ENCODE results near the gene POLR1E.
"Not testable (repeated sequence)": the region's sequence is repeated elsewhere in the genome, so short reads cannot be mapped to it uniquely, and the experiment has no call there.

POLR1E gene

GRCh38 chr9:37501957-37502596 lies 16.3 kb downstream of the POLR1E start:
- no peaks in the 10 kb centered on the region for H3K4me1 ChIP-seq (ENCODE audit: control insufficient read depth, insufficient read depth, low read length)
- no peaks in the 10 kb centered on the region for H3K9me3 ChIP-seq (ENCODE audit: control insufficient read depth in 2 of 2, low read length in 2 of 2)
- H3K9ac ChIP-seq (ENCODE audit: low read length in 2 of 2): no peak overlapping the region
- no peak overlapping the region for H3K4me3 ChIP-seq (ENCODE audit: low read length in 2 of 2)
- no peak overlapping the region for H3K27ac ChIP-seq (ENCODE audit: low read length)
- H3K27me3 ChIP-seq (ENCODE audit: control insufficient read depth in 1 of 2, insufficient read depth in 2 of 2, low read length in 2 of 2): no peaks in the 10 kb centered on the region
- H3K36me3 ChIP-seq (ENCODE audit: control insufficient read depth in 2 of 2, insufficient read depth in 2 of 2, low read length in 2 of 2): peaks cover 43 to 53% of the 10 kb centered on the region in 2 donors

- H3K9ac ChIP-seq (ENCODE audit: low read length in 2 of 2): no peak overlapping the region
- H3K27me3 ChIP-seq (ENCODE audit: control insufficient read depth in 1 of 2, insufficient read depth in 2 of 2, low read length in 2 of 2): no peaks in the 10 kb centered on the region
- H3K36me3 ChIP-seq (ENCODE audit: control insufficient read depth in 2 of 2, insufficient read depth in 2 of 2, low read length in 2 of 2): peaks cover 41 to 49% of the 10 kb centered on the region in 2 donors
- no peak overlapping the region for H3K27ac ChIP-seq (ENCODE audit: low read length)
- no peaks in the 10 kb centered on the region for H3K9me3 ChIP-seq (ENCODE audit: control insufficient read depth in 2 of 2, low read length in 2 of 2)
- H3K4me1 ChIP-seq (ENCODE audit: control insufficient read depth, insufficient read depth, low read length): no peaks in the 10 kb centered on the region
- no peak overlapping the region for H3K4me3 ChIP-seq (ENCODE audit: low read length in 2 of 2)
Measured at GRCh38 chr9:37503736-37504135, 18.0 kb downstream of the POLR1E start.

- Histone ChIP-seq H3K9me3 (ENCODE audit: control insufficient read depth in 2 of 2, low read length in 2 of 2) (no peaks in the 10 kb centered on the region), H3K27me3 (ENCODE audit: control insufficient read depth in 1 of 2, insufficient read depth in 2 of 2, low read length in 2 of 2) (no peaks in the 10 kb centered on the region), H3K27ac (ENCODE audit: low read length) (no peak overlapping the region), H3K9ac (ENCODE audit: low read length in 2 of 2) (no peak overlapping the region), H3K4me1 (ENCODE audit: control insufficient read depth, insufficient read depth, low read length) (no peaks in the 10 kb centered on the region), H3K36me3 (ENCODE audit: control insufficient read depth in 2 of 2, insufficient read depth in 2 of 2, low read length in 2 of 2) (peaks cover 40 to 46% of the 10 kb centered on the region in 2 donors), H3K4me3 (ENCODE audit: low read length in 2 of 2) (no peak overlapping the region)
Measured at GRCh38 chr9:37504605-37505004, 18.9 kb downstream of the POLR1E start.

GRCh38 chr9:37507566-37508134 lies 21.9 kb downstream of the POLR1E start:
- H3K9ac ChIP-seq (ENCODE audit: low read length in 2 of 2): no peak overlapping the region
- H3K27me3 ChIP-seq (ENCODE audit: control insufficient read depth in 1 of 2, insufficient read depth in 2 of 2, low read length in 2 of 2): no peaks in the 10 kb centered on the region
- H3K36me3 ChIP-seq (ENCODE audit: control insufficient read depth in 2 of 2, insufficient read depth in 2 of 2, low read length in 2 of 2): peaks cover 22 to 35% of the 10 kb centered on the region in 2 donors
- no peaks in the 10 kb centered on the region for H3K4me1 ChIP-seq (ENCODE audit: control insufficient read depth, insufficient read depth, low read length)
- no peaks in the 10 kb centered on the region for H3K9me3 ChIP-seq (ENCODE audit: control insufficient read depth in 2 of 2, low read length in 2 of 2)
- no peak overlapping the region for H3K4me3 ChIP-seq (ENCODE audit: low read length in 2 of 2)
- H3K27ac ChIP-seq (ENCODE audit: low read length): no peak overlapping the region

- Histone ChIP-seq H3K9ac (ENCODE audit: low read length in 2 of 2) (no peak overlapping the region), H3K4me1 (ENCODE audit: control insufficient read depth, insufficient read depth, low read length) (no peaks in the 10 kb centered on the region), H3K27me3 (ENCODE audit: control insufficient read depth in 1 of 2, insufficient read depth in 2 of 2, low read length in 2 of 2) (no peaks in the 10 kb centered on the region), H3K27ac (ENCODE audit: low read length) (no peak overlapping the region), H3K4me3 (ENCODE audit: low read length in 2 of 2) (no peak overlapping the region), H3K9me3 (ENCODE audit: control insufficient read depth in 2 of 2, low read length in 2 of 2) (no peaks in the 10 kb centered on the region), H3K36me3 (ENCODE audit: control insufficient read depth in 2 of 2, insufficient read depth in 2 of 2, low read length in 2 of 2) (peaks cover 18 to 28% of the 10 kb centered on the region in 2 donors)
Measured at GRCh38 chr9:37508135-37508833, 22.5 kb downstream of the POLR1E start.

GRCh38 chr9:37508834-37509206 lies 23.1 kb downstream of the POLR1E start:
- Histone ChIP-seq H3K9me3 (ENCODE audit: control insufficient read depth in 2 of 2, low read length in 2 of 2) (no peaks in the 10 kb centered on the region), H3K9ac (ENCODE audit: low read length in 2 of 2) (no peak overlapping the region), H3K4me3 (ENCODE audit: low read length in 2 of 2) (no peak overlapping the region), H3K27ac (ENCODE audit: low read length) (no peak overlapping the region), H3K36me3 (ENCODE audit: control insufficient read depth in 2 of 2, insufficient read depth in 2 of 2, low read length in 2 of 2) (peaks cover 14 to 23% of the 10 kb centered on the region in 2 donors), H3K4me1 (ENCODE audit: control insufficient read depth, insufficient read depth, low read length) (no peaks in the 10 kb centered on the region), H3K27me3 (ENCODE audit: control insufficient read depth in 1 of 2, insufficient read depth in 2 of 2, low read length in 2 of 2) (no peaks in the 10 kb centered on the region)

GRCh38 chr9:37509536-37509935 lies 23.8 kb downstream of the POLR1E start:
- no peak overlapping the region for H3K4me3 ChIP-seq (ENCODE audit: low read length in 2 of 2)
- no peaks in the 10 kb centered on the region for H3K27me3 ChIP-seq (ENCODE audit: control insufficient read depth in 1 of 2, insufficient read depth in 2 of 2, low read length in 2 of 2)
- no peaks in the 10 kb centered on the region for H3K9me3 ChIP-seq (ENCODE audit: control insufficient read depth in 2 of 2, low read length in 2 of 2)
- no peak overlapping the region for H3K27ac ChIP-seq (ENCODE audit: low read length)
- no peak overlapping the region for H3K9ac ChIP-seq (ENCODE audit: low read length in 2 of 2)
- H3K36me3 ChIP-seq (ENCODE audit: control insufficient read depth in 2 of 2, insufficient read depth in 2 of 2, low read length in 2 of 2): peaks cover 14 to 21% of the 10 kb centered on the region in 2 donors
- no peaks in the 10 kb centered on the region for H3K4me1 ChIP-seq (ENCODE audit: control insufficient read depth, insufficient read depth, low read length)

- peaks cover 14 to 23% of the 10 kb centered on the region in 2 donors for H3K36me3 ChIP-seq (ENCODE audit: control insufficient read depth in 2 of 2, insufficient read depth in 2 of 2, low read length in 2 of 2)
- H3K9me3 ChIP-seq (ENCODE audit: control insufficient read depth in 2 of 2, low read length in 2 of 2); H3K27ac ChIP-seq (ENCODE audit: low read length); H3K4me1 ChIP-seq (ENCODE audit: control insufficient read depth, insufficient read depth, low read length); H3K9ac ChIP-seq (ENCODE audit: low read length in 2 of 2); H3K27me3 ChIP-seq (ENCODE audit: control insufficient read depth in 1 of 2, insufficient read depth in 2 of 2, low read length in 2 of 2); H3K4me3 ChIP-seq (ENCODE audit: low read length in 2 of 2): not testable (repeated sequence)
Measured at GRCh38 chr9:37510053-37510452, 24.3 kb downstream of the POLR1E start.

GRCh38 chr9:37511016-37512010 lies 25.6 kb downstream of the POLR1E start:
- Histone ChIP-seq H3K9ac (ENCODE audit: low read length in 2 of 2) (no peak overlapping the region), H3K4me3 (ENCODE audit: low read length in 2 of 2) (no peak overlapping the region), H3K36me3 (ENCODE audit: control insufficient read depth in 2 of 2, insufficient read depth in 2 of 2, low read length in 2 of 2) (peaks cover 14 to 27% of the 10 kb centered on the region in 2 donors), H3K27me3 (ENCODE audit: control insufficient read depth in 1 of 2, insufficient read depth in 2 of 2, low read length in 2 of 2) (no peaks in the 10 kb centered on the region), H3K27ac (ENCODE audit: low read length) (no peak overlapping the region), H3K4me1 (ENCODE audit: control insufficient read depth, insufficient read depth, low read length) (no peaks in the 10 kb centered on the region), H3K9me3 (ENCODE audit: control insufficient read depth in 2 of 2, low read length in 2 of 2) (no peaks in the 10 kb centered on the region)

GRCh38 chr9:37512437-37512836 lies 26.7 kb downstream of the POLR1E start:
- H3K36me3 ChIP-seq (ENCODE audit: control insufficient read depth in 2 of 2, insufficient read depth in 2 of 2, low read length in 2 of 2): peaks cover 14 to 27% of the 10 kb centered on the region in 2 donors
- H3K4me1 ChIP-seq (ENCODE audit: control insufficient read depth, insufficient read depth, low read length): no peaks in the 10 kb centered on the region
- H3K9me3 ChIP-seq (ENCODE audit: control insufficient read depth in 2 of 2, low read length in 2 of 2): no peaks in the 10 kb centered on the region
- no peak overlapping the region for H3K4me3 ChIP-seq (ENCODE audit: low read length in 2 of 2)
- no peak overlapping the region for H3K9ac ChIP-seq (ENCODE audit: low read length in 2 of 2)
- no peaks in the 10 kb centered on the region for H3K27me3 ChIP-seq (ENCODE audit: control insufficient read depth in 1 of 2, insufficient read depth in 2 of 2, low read length in 2 of 2)
- H3K27ac ChIP-seq (ENCODE audit: low read length): no peak overlapping the region
